ENCODE data around the gene ADGRF3. TPM values are rescaled to one million over a fixed set of nuclear protein-coding genes. Genes with fewer than 3 reads are reported as not detected.

The ADGRF3 gene
- total and polyA plus RNA-seq, 10 of the 15 experiments (the other 5 are each of a cell fraction or from before 2014, with no cell fraction given), result 0.03 to 3.1 (median 0.84) TPM

DNA sequence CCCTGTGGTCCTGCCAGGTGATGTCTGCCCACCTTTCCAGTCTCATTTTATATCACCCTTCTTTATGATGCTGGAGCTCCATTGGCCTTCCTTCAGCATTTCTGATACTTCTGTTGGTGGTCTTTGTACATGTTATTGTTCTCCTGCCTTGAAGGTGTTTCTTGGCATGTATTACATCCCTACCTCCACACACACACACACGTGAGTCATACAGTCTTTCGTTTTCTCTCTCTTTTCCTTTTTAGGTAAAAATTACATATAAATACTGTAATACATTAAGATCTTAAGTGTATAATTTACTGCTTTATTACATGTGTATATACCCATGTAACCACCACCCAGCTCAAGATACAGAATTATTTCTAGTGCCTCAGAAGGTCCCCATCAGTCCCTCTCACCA, 10.2 kb upstream of the ADGRF3 start:
- no peak for ATAC-seq
- no peak overlapping the region for H3K4me2 ChIP-seq (ENCODE audit: control insufficient read depth, insufficient read depth)
- in situ Hi-C loops (cut with MboI), result no loop called here

DNA sequence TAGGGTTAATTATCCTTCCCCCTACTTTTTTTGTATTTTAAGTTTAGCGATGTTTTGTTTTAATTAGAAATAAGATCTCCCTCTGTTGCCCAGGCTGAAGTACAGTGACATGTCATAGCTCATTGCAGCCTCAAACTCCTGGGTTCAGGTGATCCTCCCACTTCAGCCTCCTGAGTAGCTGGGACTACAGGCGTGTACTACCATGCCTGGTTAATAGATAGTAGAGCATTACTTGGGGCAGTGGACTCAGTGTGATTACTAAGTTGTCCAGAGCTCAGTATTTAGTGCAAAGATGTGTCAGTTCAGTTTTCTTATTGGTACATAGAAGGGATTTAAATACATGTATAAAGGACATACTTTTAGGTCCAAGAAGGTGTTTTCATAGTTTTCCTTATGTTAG, 9.5 kb upstream of the ADGRF3 start:
- BruUV-seq (replicated peaks), result no TSS peak
- H3K4me3 ChIP-seq, result no peak overlapping the region
- DNase-seq (ENCODE audit: low read depth, low spot score) (no peak), ATAC-seq (no peak), FAIRE-seq (no peak)
- no peak overlapping the region for H3K27ac ChIP-seq (ENCODE audit: control insufficient read depth, insufficient read depth)
- no peaks in the 10 kb centered on the region for H4K20me1 ChIP-seq (ENCODE audit: control insufficient read depth, insufficient read depth)
- SMC1A ChIA-PET (ENCODE audit: uncharacterized antibody, unreplicated experiment), result interaction anchor here (1.0 to 1.5 kb wide), 2 partner anchors 9 to 28 kb away, joined by 3 read pairs; no protein-coding TSS in a partner anchor
- in situ Hi-C loops (cut with MboI), result no loop called here
- POLR2A ChIA-PET, result interaction anchor here (1.5 kb wide), 1 partner anchor 11 kb away, joined by 4 read pairs; no protein-coding TSS in a partner anchor
- H3K9ac ChIP-seq (ENCODE audit: control insufficient read depth, insufficient read depth, low read length), result no peak overlapping the region
- H2AFZ ChIP-seq (ENCODE audit: control insufficient read depth, low read depth, low read length), result no peak overlapping the region
- no peaks in the 10 kb centered on the region for H3K27me3 ChIP-seq (replicated peaks in 1 of 2; ENCODE audit: control insufficient read depth in 2 of 2, insufficient read depth in 2 of 2, low read length in 1 of 2)
- no peak overlapping the region for H3K4me2 ChIP-seq (ENCODE audit: control insufficient read depth, insufficient read depth)
- peaks cover 81% of the 10 kb centered on the region for H3K79me2 ChIP-seq (ENCODE audit: control insufficient read depth, insufficient read depth, low read length)
- 100% methylated on average over 2 of the region's 2 CpGs for WGBS (ENCODE audit: insufficient coverage, insufficient replicate concordance, low lambda C conversion rate, missing lambda C conversion rate)
- RAD21 ChIA-PET (ENCODE audit: unreplicated experiment), result interaction anchor here (0.6 kb wide), 1 partner anchor 122 kb away, joined by 3 read pairs; the partner anchor contains the start of gene OTOF
- peaks cover 0 to 4% of the 10 kb centered on the region in 2 experiments; a peak in 1 of 4 replicates for H3K36me3 ChIP-seq (ENCODE audit: control insufficient read depth in 2 of 2, insufficient read depth in 2 of 2, low read length in 1 of 2)
- no peaks in the 10 kb centered on the region for H3K9me3 ChIP-seq (replicated peaks; ENCODE audit: control insufficient read depth, insufficient read depth, low read length)
- CTCF ChIA-PET, result interaction anchor here (0.6 to 0.7 kb wide), 2 partner anchors 9 to 339 kb away, joined by 3 to 5 read pairs; partner anchors contain the start of gene ADGRF3
- intact Hi-C loops (cut with micrococcal nuclease; ENCODE audit: unreplicated experiment), result no loop called here
- no peaks in the 10 kb centered on the region for H3K4me1 ChIP-seq (ENCODE audit: control insufficient read depth, insufficient read depth, low read length)
- TF ChIP-seq POLR2A (IDR thresholded peaks at IDR 0.05; ENCODE audit: low read depth, low read length) (no peak), JUND (IDR thresholded peaks at IDR 0.05; ENCODE audit: low read depth, low read length) (no peak), MXI1 (IDR thresholded peaks at IDR 0.05; ENCODE audit: low read depth, low read length) (no peak), SMAD1 (IDR thresholded peaks at IDR 0.05; ENCODE audit: low read depth, partially characterized antibody) (no peak), FOXM1 (IDR thresholded peaks at IDR 0.05; ENCODE audit: low read depth, low read length) (no peak), CHD2 (IDR thresholded peaks at IDR 0.05; ENCODE audit: borderline replicate concordance, low read depth, low read length) (no peak), IKZF2 (IDR thresholded peaks at IDR 0.05) (no peak), MTA2 (IDR thresholded peaks at IDR 0.05; ENCODE audit: low read depth) (no peak)
- TF ChIP-seq, protein P1, sequence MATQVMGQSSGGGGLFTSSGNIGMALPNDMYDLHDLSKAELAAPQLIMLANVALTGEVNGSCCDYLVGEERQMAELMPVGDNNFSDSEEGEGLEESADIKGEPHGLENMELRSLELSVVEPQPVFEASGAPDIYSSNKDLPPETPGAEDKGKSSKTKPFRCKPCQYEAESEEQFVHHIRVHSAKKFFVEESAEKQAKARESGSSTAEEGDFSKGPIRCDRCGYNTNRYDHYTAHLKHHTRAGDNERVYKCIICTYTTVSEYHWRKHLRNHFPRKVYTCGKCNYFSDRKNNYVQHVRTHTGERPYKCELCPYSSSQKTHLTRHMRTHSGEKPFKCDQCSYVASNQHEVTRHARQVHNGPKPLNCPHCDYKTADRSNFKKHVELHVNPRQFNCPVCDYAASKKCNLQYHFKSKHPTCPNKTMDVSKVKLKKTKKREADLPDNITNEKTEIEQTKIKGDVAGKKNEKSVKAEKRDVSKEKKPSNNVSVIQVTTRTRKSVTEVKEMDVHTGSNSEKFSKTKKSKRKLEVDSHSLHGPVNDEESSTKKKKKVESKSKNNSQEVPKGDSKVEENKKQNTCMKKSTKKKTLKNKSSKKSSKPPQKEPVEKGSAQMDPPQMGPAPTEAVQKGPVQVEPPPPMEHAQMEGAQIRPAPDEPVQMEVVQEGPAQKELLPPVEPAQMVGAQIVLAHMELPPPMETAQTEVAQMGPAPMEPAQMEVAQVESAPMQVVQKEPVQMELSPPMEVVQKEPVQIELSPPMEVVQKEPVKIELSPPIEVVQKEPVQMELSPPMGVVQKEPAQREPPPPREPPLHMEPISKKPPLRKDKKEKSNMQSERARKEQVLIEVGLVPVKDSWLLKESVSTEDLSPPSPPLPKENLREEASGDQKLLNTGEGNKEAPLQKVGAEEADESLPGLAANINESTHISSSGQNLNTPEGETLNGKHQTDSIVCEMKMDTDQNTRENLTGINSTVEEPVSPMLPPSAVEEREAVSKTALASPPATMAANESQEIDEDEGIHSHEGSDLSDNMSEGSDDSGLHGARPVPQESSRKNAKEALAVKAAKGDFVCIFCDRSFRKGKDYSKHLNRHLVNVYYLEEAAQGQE (IDR thresholded peaks at IDR 0.05; ENCODE audit: low read depth, low read length), result no peak

More for the DNA sequence above, 10.2 kb upstream of the ADGRF3 start:
- H3K36me3 ChIP-seq (ENCODE audit: control insufficient read depth in 2 of 2, insufficient read depth in 2 of 2, low read length in 1 of 2), result peaks cover 0 to 4% of the 10 kb centered on the region in 2 experiments; a peak in 1 of 4 replicates
- WGBS (ENCODE audit: insufficient coverage, insufficient replicate concordance, low lambda C conversion rate, missing lambda C conversion rate), result 100% methylated on average over 2 of the region's 2 CpGs
- H3K79me2 ChIP-seq (ENCODE audit: control insufficient read depth, insufficient read depth, low read length), result peaks cover 77% of the 10 kb centered on the region
- FAIRE-seq, result no peak
- H3K27ac ChIP-seq (ENCODE audit: control insufficient read depth, insufficient read depth), result no peak overlapping the region
- ChIA-PET CTCF (interaction anchor here (0.6 kb wide), 1 partner anchor 338 kb away, joined by 3 read pairs; no protein-coding TSS in a partner anchor), POLR2A (interaction anchor here (1.5 kb wide), 1 partner anchor 11 kb away, joined by 4 read pairs; no protein-coding TSS in a partner anchor), RAD21 (ENCODE audit: unreplicated experiment) (no interaction called here), SMC1A (ENCODE audit: uncharacterized antibody, unreplicated experiment) (no interaction called here)
- H3K27me3 ChIP-seq (replicated peaks in 1 of 2; ENCODE audit: control insufficient read depth in 2 of 2, insufficient read depth in 2 of 2, low read length in 1 of 2), result no peaks in the 10 kb centered on the region
- TF ChIP-seq KAT2A (conservative IDR thresholded peaks at IDR 0.05; ENCODE audit: control insufficient read depth, low read depth, low read length) (no peak), POLR2A (IDR thresholded peaks at IDR 0.05; ENCODE audit: low read depth, low read length) (no peak), BRCA1 (IDR thresholded peaks at IDR 0.05; ENCODE audit: low read depth, low read length) (no peak)
- no TSS peak for BruUV-seq (replicated peaks)
- H3K9ac ChIP-seq (ENCODE audit: control insufficient read depth, insufficient read depth, low read length), result no peak overlapping the region
- H2AFZ ChIP-seq (ENCODE audit: control insufficient read depth, low read depth, low read length), result no peak overlapping the region
- H3K4me3 ChIP-seq, result no peak overlapping the region
- H3K4me1 ChIP-seq (ENCODE audit: control insufficient read depth, insufficient read depth, low read length), result no peaks in the 10 kb centered on the region
- no peaks in the 10 kb centered on the region for H4K20me1 ChIP-seq (ENCODE audit: control insufficient read depth, insufficient read depth)
- no peak for DNase-seq (ENCODE audit: low read depth, low spot score)
- intact Hi-C loops (cut with micrococcal nuclease; ENCODE audit: unreplicated experiment), result no loop called here
- H3K9me3 ChIP-seq (replicated peaks; ENCODE audit: control insufficient read depth, insufficient read depth, low read length), result no peaks in the 10 kb centered on the region

Data from GM12878 (cell line).